Central memory CD4-positive, alpha-beta T cell (primary cell): ENCODE measurements around the gene PYGO2.

Experiments used
- DNase-seq: peaks from one replicate; pipeline ENCODE4 v3.0.0; 2022
- total RNA-seq, 3 experiments: gene quantifications; one replicate each; lab custom pipeline; 2026; lab: John Stamatoyannopoulos, UW

Gene PYGO2, protein sequence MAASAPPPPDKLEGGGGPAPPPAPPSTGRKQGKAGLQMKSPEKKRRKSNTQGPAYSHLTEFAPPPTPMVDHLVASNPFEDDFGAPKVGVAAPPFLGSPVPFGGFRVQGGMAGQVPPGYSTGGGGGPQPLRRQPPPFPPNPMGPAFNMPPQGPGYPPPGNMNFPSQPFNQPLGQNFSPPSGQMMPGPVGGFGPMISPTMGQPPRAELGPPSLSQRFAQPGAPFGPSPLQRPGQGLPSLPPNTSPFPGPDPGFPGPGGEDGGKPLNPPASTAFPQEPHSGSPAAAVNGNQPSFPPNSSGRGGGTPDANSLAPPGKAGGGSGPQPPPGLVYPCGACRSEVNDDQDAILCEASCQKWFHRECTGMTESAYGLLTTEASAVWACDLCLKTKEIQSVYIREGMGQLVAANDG
- 38.2 to 116 (median 54.0) reads per million in 3 experiments for total RNA-seq

DNA sequence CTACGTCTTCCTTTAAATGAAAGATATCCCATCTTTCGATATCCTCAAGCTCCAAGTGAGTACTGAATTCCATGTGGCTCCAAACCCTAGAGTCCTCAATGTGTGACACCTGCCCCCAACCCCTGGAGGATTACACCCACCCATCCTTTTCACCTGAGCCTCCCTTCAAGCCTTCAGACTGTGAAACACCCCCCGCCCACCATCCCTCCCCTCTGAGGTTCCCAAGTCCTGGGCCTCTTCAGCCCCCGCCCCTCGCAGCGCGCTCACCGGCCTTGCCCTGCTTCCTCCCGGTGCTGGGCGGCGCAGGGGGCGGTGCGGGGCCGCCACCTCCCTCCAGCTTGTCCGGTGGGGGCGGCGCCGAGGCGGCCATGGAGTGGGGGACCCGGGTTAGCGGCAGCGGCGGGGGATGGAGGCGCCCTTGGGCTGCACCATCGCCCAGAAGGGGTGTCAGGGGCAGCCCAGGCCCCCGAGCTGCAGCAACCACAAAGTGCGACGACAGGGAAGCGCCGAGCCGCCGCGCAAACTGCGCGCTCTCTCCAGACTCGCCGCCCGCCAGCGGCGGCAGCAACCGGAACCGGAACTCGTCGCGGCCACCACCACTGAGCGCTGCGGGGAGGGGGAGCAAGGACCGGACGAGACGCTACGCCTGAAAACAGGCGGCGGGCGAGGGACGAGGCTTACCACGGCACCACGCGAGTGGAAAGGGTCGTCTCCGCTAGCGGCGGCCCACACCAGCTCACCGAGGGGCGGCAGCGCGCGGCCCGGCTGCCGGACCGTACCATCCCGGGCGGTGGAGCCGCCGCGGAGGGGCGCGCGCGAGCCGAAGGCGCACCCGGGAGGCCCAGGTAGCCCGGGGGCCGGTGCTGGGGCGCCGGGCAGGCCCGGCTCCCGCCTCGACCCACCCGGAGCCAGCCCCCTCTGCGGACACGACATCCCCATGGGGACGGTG is at the start of gene PYGO2:
PYGO2 (minus strand) TSS at position 576 of the 949 bp plus-strand sequence; CDS start at position 370, 206 bp downstream.
- peak; percentile 79 for DNase-seq

DNA sequence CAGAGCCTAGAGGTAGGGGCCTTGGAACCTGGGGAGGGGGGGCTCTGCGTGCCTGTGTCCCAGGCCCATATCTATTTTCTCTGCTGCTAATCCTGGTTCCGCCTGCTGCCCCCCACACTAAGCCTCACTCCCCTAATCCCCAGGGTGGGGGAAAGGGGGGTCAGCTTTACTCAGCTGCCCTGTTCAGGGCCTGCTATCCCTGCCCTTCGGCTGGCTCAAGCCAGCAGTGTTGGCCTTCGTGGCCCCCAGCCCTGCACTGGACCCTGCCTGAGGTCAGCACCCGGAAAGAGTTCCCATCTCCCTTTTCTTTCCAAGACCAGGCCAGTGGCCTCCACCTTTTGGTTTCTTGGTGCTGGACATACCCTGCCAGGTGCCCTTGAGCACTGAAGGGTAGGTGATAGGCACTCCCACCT is 49.4 kb upstream of the PYGO2 start:
- no peak for DNase-seq

DNA sequence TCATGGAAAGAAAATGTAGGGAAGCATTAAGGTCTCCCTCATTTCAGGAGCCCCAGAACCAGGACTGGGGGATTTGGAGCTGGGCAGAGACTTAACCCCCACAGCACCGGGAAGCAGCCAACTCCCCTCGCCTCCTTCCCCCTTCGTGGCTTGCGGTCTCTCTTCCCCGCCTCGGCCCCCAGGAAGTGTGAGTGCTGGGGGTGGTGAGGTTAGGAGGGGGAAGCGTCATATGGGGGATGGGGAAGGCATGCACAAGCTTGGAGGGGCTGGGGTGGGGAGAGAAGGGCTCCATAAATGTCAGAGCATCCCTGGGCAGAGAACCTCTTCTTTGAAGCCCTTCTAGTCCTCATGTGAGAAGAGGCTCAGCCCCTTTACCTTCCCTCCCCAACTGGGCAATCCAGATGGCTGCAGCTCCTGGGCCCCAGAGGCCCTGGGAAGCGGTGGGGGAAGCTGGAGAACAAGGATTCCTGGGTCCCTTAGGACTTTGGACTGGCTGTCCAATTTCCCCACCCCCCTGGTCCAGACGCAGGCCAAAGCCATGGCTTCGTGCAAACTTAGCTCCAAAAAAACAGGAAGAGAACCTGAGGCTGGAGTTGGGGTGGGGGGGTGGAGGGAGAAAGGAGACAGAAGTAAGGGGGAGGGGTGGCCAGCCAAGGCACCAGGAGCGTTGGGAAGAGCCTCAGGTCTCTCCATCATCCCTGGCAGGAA is 48.8 kb upstream of the PYGO2 start:
- peak; percentile 36 for DNase-seq

DNA sequence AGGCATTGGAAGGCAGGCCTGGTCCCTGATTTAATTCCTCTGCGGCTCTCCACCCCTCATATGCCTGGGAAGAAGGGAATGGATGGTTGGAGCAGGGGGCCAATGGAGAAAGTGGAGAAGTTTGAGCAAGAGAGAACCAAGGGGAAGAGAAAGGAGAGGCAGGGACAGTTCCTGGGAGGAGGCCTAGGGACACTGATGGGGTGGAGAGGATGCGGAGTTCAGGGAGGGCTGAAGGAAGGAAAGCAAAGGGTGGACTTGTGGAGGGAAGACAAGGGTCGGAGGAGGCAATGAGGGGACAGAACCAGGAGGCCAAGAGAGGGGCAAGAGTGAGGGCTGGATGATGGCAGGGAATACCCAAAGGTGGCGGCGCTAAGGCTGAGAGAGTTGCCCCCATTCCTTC is 48.2 kb upstream of the PYGO2 start:
- no peak for DNase-seq

DNA sequence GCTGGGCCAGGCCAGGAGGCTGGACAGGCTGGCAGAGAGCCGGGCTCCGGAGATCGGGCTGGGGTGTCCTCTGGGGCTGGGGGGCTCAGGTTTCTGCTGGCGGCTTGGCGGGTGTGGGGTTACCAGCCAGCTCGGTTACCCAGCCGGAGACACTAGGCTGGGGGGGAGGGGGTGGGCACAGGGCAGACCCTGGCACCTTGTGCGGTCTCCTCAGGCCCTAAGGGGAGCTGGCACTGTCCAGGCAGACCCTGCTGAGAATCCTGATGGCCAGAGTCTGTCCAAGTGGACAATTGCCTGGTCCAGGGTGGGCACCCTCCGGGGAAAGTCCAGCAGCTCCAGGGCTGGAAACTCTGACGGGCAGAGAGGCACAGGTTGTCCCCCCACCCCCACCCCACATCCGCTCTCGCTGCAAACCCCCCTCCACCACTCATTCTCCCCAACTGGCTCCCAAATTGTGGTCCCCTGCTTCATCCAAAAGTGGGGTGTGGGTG is 47.7 kb upstream of the PYGO2 start:
- no peak for DNase-seq

DNA sequence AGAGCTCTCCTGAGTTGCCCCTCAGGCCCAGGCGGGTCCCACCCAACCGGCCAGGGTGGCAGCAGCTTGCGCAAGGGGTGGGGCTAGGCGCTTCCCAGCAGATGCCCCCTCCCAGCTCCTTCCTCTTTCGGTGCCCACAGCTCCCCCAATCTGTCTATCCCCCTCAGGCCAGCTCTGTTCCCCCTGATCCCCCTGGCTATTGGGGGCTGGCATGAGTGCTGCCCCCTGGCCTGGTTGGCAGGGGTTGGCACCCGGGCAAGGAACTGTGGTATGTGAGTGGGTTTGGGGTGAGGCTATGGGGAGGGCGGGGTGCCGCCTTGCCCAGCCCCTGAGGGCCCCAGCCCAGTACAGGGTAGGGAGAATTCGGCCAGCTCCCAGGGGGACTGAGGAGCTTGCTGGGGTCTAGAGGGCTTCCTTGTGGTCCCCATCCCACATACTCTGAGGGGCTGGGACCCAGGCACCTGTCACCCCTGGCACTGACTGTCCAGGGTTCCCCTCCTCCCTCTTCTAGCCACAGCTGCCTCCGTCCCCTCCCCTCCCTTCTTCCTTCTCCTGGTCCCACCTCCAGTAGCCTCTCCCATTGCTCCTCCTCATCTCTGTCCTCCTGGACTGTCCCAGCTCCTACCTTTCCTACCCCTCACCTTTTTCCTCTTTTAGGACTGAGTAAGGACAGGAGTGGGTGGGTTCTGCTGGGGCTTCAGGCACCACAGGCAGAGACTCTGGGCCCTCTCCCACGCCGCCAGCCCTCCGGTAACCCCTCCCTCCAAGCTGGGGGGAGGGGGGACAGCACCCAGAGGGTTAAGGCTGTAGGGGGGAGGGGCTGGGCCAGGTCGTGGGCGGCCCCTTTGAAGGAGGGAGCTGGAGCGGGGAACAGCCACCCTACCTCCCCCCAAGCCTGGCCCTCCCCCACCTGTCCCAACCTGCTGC is 46.7 kb upstream of the PYGO2 start:
- DNase-seq: no peak

DNA sequence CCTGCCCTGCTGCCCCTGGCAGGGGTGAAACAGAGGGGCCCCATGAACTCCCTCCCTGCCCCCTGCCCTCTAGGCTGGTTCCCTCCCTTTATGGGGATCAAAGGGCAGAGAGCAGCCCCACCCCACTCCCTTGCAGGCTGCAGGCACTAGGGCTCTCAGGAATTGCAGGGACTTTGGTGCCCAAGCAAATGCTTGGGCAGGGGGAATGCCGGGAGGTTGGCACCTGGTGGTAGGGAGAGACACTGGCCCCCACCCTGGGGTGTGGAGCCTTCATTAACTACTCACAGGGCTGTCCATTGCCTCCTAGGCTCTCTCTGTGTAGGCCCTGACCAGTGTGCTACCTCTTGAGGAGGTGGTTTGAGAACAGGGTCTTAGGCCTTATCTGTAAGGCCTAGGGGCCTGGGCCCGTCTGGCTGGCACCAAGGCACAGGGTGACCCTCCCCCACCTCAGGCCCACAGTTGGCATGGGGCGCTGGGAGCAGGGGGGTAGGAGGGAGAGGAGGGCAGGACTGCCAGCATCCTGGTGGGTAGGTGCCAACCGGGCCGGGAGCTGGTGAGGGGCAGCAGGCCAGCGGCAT is 45.8 kb upstream of the PYGO2 start:
- DNase-seq: no peak

DNA sequence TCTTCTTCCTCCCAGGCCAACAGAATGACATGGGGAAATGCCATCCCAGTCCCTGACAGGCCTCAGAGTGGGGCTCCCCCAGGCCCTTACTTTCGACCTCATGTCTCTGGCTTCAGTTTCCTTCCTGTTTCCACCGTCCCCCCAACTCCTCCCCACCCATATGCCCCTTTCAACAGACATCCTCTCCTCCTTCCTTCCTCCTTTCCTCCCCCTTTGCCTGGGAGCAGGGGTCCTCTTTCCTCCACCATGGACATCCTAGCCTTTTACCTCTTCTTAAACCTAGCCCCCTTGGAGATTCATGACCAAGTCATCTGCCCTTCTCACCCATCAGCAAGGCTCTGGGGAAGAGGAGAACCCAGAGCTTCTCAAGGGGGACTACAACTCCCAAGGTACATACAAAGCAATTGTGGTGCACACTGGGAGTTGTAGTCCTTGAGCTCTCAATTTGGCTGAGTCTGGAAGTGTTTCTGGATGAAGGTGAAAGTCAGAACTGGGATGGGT is 45.1 kb upstream of the PYGO2 start:
- peak; percentile 43 for DNase-seq

DNA sequence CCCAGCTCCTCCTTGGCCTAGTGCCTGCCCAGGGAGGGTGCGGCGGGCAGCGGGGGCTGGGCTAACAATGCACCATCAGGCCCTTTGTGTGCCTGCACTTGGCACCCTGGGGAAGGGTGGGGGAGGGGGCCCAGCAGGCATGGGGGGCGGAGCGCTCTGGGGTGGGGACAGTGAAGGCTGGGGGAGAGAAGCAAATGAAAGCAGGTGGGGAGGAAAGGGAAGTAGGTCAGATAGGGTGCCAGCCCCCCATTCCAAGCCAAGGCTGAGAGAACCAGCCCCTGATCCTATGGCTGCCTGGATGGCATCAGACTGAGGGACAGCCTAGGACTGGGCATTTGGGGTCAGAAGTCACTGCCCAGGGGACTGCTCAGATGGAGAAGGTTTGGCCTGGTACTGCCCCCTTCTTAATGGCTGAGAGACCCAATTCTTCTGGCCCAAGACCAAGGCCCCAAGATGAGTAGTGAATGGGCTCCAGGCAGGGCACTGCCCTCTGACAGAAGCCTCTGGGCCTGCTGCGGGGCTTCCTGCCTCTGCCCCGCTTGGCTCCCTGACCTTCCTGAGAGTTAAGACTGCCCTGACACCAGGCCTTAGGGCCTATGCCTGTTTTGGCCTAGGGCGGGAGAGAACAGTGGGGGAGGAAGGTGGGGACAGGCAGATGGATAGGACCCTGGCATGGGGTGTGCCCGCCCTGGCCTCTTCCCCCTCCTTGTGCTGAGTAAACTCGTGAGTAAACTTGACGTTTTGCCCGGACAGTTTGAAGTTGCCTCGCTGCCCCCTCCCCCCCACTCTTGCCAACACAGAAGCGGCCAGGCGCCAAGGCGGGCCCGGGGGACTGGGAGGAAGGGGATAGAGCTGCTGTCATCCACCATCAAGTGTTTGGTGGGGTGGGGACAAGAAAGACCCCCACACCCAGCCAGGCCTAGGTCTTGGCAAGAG is 43.8 kb upstream of the PYGO2 start:
- DNase-seq: no peak

DNA sequence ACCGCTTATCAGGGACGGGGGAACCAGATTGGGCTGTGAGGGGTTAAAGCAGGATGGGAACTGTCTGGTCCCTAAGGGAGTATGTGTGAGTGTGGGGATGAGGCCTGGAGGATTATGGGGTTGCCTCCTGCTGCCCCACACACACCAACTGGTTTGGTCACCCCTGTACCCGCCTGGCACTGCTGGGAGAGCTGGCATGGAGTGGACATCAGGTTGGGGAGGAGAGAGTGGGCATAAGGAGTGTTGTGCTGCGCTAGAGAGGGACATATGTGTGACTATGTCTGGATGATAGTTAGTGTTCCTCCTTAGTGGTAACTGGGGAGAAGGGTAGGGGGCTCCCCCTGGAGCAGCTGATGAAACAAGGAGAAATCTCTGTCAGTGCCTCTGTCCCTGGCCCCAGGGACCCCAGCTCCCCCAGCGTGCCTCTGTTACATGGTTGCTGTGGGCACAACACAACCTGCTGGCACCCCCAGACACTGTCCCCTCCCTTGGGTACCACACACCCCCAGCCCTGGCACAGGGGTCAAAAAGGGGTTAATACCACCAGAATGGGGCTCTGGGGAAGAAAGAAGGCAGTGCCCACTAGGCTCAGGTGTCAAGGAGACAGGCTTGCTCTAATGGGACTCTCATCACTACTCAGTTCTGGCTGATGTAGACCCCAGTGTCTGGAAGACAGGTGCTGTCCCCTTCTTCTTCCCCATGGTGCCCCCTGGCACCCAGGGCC is 42.9 kb upstream of the PYGO2 start:
- no peak for DNase-seq

DNA sequence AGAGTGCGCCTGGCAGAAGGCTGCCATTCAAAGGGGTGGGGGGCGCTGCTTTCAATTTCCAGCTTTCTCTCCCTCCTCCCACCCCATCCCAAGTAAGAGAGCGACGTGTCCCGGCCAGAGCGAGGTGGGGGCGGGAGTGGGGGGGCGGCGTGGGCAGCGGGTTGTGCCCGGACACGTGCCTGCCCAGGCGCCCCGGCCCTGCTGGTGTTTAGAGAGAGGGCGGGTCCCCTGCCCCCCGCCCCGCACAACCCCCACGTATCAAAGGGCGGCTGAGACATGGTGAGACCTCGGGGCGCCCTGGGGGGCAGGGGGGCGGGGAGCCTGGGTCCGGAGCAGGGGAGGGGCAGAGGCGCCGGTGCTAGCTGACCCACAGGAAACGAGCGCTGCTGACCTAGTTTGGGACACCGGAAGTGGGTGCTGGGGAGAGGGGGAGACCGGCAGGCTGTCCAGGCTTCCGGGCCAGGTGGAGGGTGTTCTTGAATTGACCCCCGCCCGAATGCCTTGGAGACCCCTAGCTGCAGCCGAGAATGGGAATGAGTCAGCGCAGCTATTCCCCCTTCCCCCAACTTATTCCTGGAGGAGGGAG is 42.3 kb upstream of the PYGO2 start:
- no peak for DNase-seq

DNA sequence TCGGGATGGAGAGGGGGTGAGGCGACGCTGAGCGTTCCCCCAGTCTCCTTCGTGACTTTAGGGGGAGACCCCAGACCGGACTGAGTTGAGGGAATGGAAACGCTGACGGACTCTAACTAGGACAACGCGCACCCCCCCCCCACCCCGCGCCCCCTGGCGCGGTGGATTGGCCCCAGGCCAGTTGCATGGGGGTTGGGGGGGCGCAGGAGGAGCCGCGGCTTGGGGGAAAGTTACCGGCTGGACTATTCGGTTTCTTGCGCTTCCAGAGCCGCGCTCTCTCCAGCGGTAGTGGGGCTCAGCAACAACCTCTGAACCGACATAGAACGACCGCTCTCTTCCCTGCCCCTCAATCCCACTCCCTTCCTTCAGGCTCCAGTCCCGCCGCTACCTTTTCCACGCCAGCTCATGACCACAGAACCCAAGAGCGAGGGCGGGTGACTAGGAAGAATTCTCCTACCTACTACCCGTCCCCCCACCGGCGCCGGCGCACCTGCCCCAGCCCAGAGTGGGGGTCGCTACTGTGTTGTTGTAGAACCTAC is 41.7 kb upstream of the PYGO2 start:
- DNase-seq: no peak

DNA sequence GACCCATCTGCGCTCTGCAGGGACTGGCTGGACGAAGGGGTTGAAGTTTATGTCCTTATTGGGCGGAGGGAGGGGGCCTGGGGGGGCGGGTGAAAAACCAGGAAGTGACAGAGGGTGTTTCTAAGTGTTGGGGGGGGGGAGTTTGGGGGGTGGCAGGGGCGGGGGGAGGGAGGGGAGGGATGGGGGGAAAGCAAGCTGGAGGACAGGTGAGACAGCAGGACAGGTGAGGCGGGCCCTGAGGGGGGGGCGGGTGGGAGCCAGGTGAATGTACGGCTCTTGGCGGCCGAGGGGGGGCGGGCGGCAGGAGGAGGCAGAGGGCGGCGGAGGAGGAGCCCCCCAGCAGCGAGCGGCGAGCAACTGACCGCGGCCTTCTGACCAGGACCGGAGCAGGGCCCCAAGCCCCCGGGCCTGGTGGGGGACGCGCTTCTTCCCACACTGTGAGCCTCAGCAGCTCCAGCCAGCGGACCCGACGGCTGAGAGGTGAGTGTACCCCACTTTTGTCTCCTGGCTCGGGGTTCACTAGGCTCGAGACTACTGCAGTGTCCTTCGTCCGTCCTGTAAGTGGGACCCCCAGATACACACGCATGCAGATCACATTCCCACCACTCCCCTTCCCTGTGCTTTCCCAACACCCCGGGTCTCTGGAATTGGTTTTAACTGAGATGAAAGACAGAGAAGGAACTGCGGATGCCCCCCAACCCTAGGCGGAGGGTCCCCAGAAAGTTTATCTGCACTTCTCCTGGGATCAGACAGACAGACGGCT is 41.1 kb upstream of the PYGO2 start, which contains the start of gene ZBTB7B:
ZBTB7B (plus strand) TSS at position 339 of the 763 bp plus-strand sequence. CDS start 11,859 bp downstream, outside the sequence.
- DNase-seq: no peak

DNA sequence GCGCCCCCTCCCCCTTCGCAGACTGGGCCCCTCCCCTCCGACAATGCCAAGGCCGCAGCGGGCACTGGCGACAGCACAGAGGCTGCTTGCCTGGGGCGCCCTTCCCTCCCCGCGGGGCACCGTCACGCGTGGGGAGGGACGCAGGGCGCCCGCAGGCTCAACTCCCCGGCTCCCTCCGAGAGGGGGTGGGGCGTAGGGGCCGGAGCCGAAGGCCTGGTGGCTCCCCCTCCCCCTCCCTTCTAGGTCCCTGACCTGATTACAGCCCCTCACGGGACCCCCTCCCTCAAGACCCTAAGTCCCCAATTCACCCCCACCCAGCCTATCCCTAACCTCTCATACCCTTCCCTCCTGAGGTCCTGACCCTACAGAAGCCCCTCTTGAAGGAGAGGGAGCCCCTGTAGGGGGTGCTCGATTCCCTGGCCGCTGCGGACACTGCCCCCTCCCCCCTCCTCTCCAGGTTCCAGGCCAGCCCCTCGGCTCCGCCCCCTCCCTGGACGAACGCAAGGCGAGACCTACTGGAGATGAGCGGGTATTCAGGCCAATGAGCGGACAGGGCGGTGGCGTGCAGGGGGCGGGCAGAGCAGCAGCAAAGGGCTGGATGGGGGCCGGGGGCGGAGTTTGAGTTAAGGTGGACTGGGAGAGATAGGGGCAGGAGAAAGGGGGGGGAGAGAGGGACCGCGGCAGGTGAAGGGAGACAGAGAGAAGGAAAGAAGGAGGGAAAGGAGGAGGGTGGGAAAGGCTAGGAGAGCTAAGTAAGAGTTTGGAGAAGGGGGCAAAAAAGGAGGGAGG is 40.3 kb upstream of the PYGO2 start:
- DNase-seq: peak; percentile 96

DNA sequence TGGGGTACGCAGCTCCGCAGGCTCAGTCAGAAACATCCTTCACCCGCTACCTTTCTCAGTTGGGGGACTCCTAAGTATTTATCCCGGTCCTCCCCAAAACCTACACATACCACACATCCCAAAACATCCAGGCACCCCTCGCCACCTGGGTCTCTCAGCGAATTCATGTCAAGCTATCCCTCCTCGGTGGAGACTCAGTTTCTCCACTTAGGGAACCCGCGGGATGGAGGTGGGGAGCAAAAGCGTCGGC is 39.8 kb upstream of the PYGO2 start:
- DNase-seq: no peak

DNA sequence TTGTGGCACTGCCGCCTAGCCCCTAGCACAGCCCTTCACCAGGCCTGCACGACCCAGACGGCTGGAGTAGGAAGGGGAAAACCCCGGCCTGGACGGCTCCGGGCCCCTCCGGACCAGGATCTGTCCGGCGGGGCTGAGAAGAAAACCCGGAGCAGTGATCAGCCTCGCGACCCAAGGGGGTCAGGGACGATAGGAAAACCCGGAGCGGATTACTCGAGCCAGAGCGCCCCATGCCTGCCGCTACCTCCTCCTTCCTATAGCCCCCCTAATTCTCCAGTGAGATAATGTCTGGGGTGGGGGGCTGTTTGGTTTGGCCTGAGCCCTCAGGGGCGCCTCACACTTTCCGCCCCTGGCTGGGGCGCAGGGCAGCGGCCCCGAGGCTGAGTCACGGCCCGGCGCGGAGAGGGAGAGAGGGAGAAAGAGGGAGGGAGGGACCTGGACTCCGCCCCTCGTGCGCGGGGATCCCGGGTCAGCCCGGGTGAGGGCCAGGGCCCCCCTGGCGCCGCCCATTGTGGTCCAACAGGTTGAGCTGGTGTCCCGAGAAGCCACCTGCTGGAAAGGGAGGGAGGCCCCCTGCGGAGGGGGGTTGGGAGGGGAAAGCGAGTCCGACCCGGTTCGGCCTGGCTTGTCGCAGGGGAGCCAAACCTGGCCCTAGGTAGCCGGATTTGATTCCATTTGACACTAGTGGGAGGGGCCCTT is 39.3 kb upstream of the PYGO2 start:
- DNase-seq: peak; percentile 73

DNA sequence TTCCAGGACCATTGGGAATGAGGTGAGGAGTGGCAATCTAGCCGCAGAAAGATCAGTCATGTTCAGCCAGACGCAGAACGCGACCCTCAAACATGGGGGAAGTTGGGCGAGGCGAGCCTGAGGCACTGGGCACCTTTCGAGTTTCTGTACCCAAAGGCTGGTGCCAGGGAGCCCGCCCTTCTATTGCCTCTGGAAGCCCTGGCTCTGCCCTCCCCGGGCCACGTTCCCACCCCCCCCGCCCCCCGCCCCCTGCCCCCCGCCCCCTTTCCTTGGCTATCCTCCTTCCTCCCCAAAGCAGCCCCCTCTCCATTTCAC is 38.8 kb upstream of the PYGO2 start:
- no peak for DNase-seq
